H9 (cell line): ENCODE measurements around the gene CCNI2. TPM values are rescaled to one million over a fixed set of nuclear protein-coding genes. Genes with fewer than 3 reads are reported as not detected.

Source experiments
- DNase-seq: peaks from one replicate; pipeline ENCODE4 v3.0.0-alpha.2; 2017
- H2AFZ ChIP-seq: one replicate; pipeline ENCODE4 v1.6.1; 2013; ENCODE audit warnings: mild to moderate bottlenecking, low read length, control low read depth, moderate library complexity
- H2AK5ac ChIP-seq: 2 replicates; pipeline ENCODE4 v1.6.1; 2013; ENCODE audit warnings: low read length, control low read depth, mixed read lengths; ENCODE audit not compliant: insufficient read length
- H2BK120ac ChIP-seq: one replicate; pipeline ENCODE4 v1.6.1; 2013; ENCODE audit warnings: low read depth, mild to moderate bottlenecking, low read length, control low read depth, inconsistent platforms; ENCODE audit not compliant: poor library complexity, severe bottlenecking
- H2BK12ac ChIP-seq: 2 replicates; pipeline ENCODE4 v1.6.1; 2013; ENCODE audit warnings: low read length, control low read depth, mixed read lengths, low read depth; ENCODE audit not compliant: insufficient read length
- H2BK15ac ChIP-seq: 2 replicates; pipeline ENCODE4 v1.6.1; 2013; ENCODE audit warnings: low read depth, low read length, control low read depth
- H2BK20ac ChIP-seq: one replicate; pipeline ENCODE4 v1.6.1; 2013; ENCODE audit warnings: low read depth, mild to moderate bottlenecking, low read length, control low read depth, inconsistent platforms; ENCODE audit not compliant: poor library complexity, severe bottlenecking
- H2BK5ac ChIP-seq: 2 replicates; pipeline ENCODE4 v1.6.1; 2013; ENCODE audit warnings: low read length, control low read depth, mixed read lengths; ENCODE audit not compliant: insufficient read length
- H3K14ac ChIP-seq: 2 replicates; pipeline ENCODE4 v1.6.1; 2013; ENCODE audit warnings: low read length, control low read depth; ENCODE audit not compliant: insufficient read depth
- H3K18ac ChIP-seq: 2 replicates; pipeline ENCODE4 v1.6.1; 2013; ENCODE audit warnings: low read depth, mild to moderate bottlenecking, mixed read lengths, low read length, control low read depth; ENCODE audit not compliant: insufficient read length
- H3K23ac ChIP-seq: 2 replicates; pipeline ENCODE4 v1.6.1; 2013; ENCODE audit warnings: low read length, control low read depth, mixed read lengths, low read depth; ENCODE audit not compliant: insufficient read length
- H3K23me2 ChIP-seq: 2 replicates; pipeline ENCODE4 v1.6.1; 2013; ENCODE audit warnings: low read depth, mild to moderate bottlenecking, mixed read lengths, low read length, control low read depth; ENCODE audit not compliant: insufficient read length, poor library complexity, severe bottlenecking
- H3K27ac ChIP-seq: 2 replicates; pipeline ENCODE4 v1.5.1; 2013; ENCODE audit warnings: low read length, control low read depth, mixed read lengths, low read depth; ENCODE audit not compliant: insufficient read length
- H3K27me3 ChIP-seq: 2 replicates; pipeline ENCODE4 v1.6.1; 2013; ENCODE audit warnings: low read length, control low read depth, inconsistent platforms; ENCODE audit not compliant: insufficient read depth
- H3K4ac ChIP-seq: 2 replicates; pipeline ENCODE4 v1.6.1; 2013; ENCODE audit warnings: low read depth, mild to moderate bottlenecking, control low read depth, inconsistent platforms, low read length, moderate library complexity
- H3K4me1 ChIP-seq: 2 replicates; pipeline ENCODE4 v1.6.1; 2013; ENCODE audit warnings: low read length, control low read depth, inconsistent platforms; ENCODE audit not compliant: insufficient read depth
- H3K4me2 ChIP-seq: 2 replicates; pipeline ENCODE4 v1.6.1; 2013; ENCODE audit warnings: low read length, control low read depth, mixed read lengths; ENCODE audit not compliant: insufficient read length, insufficient read depth
- H3K56ac ChIP-seq: 2 replicates; pipeline ENCODE4 v1.6.1; 2013; ENCODE audit warnings: low read depth, mild to moderate bottlenecking, mixed read lengths, low read length, control low read depth; ENCODE audit not compliant: insufficient read length
- H3K79me1 ChIP-seq: 2 replicates; pipeline ENCODE4 v1.6.1; 2013; ENCODE audit warnings: low read depth, mild to moderate bottlenecking, moderate library complexity, low read length, control low read depth, inconsistent platforms; ENCODE audit not compliant: insufficient read depth, poor library complexity, severe bottlenecking
- H3K79me2 ChIP-seq: 2 replicates; pipeline ENCODE4 v1.6.1; 2013; ENCODE audit warnings: low read length, control low read depth, inconsistent platforms; ENCODE audit not compliant: insufficient read depth
- H3K9ac ChIP-seq: 2 replicates; pipeline ENCODE4 v1.6.1; 2013; ENCODE audit warnings: low read length, control low read depth, mixed read lengths; ENCODE audit not compliant: insufficient read length; ENCODE audit errors: extremely low read depth
- H3K9me3 ChIP-seq: one replicate; pipeline ENCODE4 v1.6.1; 2013; ENCODE audit warnings: low read depth, low read length, inconsistent platforms; ENCODE audit not compliant: control insufficient read depth
- H3T11ph ChIP-seq: one replicate; pipeline ENCODE4 v1.6.1; 2013; ENCODE audit warnings: mild to moderate bottlenecking, low read length, control low read depth, inconsistent platforms
- H4K20me1 ChIP-seq: one replicate; pipeline ENCODE4 v1.6.1; 2013; ENCODE audit not compliant: control insufficient read depth, insufficient read length, insufficient read depth
- H4K5ac ChIP-seq: 2 replicates; pipeline ENCODE4 v1.6.1; 2013; ENCODE audit warnings: low read depth, mild to moderate bottlenecking, mixed read lengths, low read length, control low read depth; ENCODE audit not compliant: insufficient read length
- H4K8ac ChIP-seq: replicated peaks from 2 replicates; pipeline ENCODE4 v1.6.1; 2013; ENCODE audit warnings: low read length, control low read depth, mixed read lengths, low read depth; ENCODE audit not compliant: insufficient read length
- H4K91ac ChIP-seq: 2 replicates; pipeline ENCODE4 v1.6.1; 2013; ENCODE audit warnings: low read depth, mild to moderate bottlenecking, moderate library complexity, mixed read lengths, low read length, control low read depth; ENCODE audit not compliant: insufficient read length
- H3K27ac Mint-ChIP-seq, 3 experiments: 2 replicates in 2 of 3; 3 replicates in 1 of 3; pipeline ENCODE4 v1.8.0; 2020 to 2021; ENCODE audit warnings: mixed read lengths in 3 of 3, mild to moderate bottlenecking in 1 of 3, moderate library complexity in 1 of 3
- H3K27me3 Mint-ChIP-seq: 2 replicates; pipeline ENCODE4 v1.8.0; 2021; ENCODE audit warnings: low read depth, mild to moderate bottlenecking, moderate library complexity, mixed read lengths
- H3K36me3 Mint-ChIP-seq, 3 experiments: 2 replicates in 2 of 3; 3 replicates in 1 of 3; pipeline ENCODE4 v1.8.0; 2020 to 2021; ENCODE audit warnings: low read depth in 3 of 3, mixed read lengths in 3 of 3; ENCODE audit not compliant: insufficient read depth in 1 of 3
- H3K4me1 Mint-ChIP-seq, 2 experiments: 2 replicates each; pipeline ENCODE4 v1.8.0; 2020; ENCODE audit warnings: mixed read lengths in 2 of 2
- H3K4me3 Mint-ChIP-seq, 2 experiments: 2 replicates in 1 of 2; 3 replicates in 1 of 2; pipeline ENCODE4 v1.8.0; 2020 to 2021; ENCODE audit warnings: mild to moderate bottlenecking in 2 of 2, mixed read lengths in 2 of 2, moderate library complexity in 1 of 2
- H3K9me3 Mint-ChIP-seq, 2 experiments: 2 replicates in 1 of 2; 3 replicates in 1 of 2; pipeline ENCODE4 v1.8.0; 2020; ENCODE audit warnings: mild to moderate bottlenecking in 2 of 2, mixed read lengths in 2 of 2, moderate library complexity in 1 of 2
- CTCF ChIP-seq: fragments of 200-600 bp; sonication (generic); conservative IDR thresholded peaks from 3 replicates; pipeline ENCODE4 v1.8.0; 2021; ENCODE audit warnings: antibody characterized with exemption, mild to moderate bottlenecking
- WGBS: extraction: QIAGEN DNeasy Blood & Tissue Kit; methylation state at CpG from one replicate; pipeline ENCODE4 v1.1.7; 2013; ENCODE audit warnings: missing lambda C conversion rate, low lambda C conversion rate, mixed read lengths; ENCODE audit not compliant: insufficient read length; ENCODE audit errors: extremely low coverage; 5-methylcytosine and 5-hydroxymethylcytosine counted together
- total RNA-seq: library from RNA; stranded (reverse); gene quantifications from 2 replicates; pipeline ENCODE4 v1.2.1, GENCODE V29; 2021

The CCNI2 gene
- total RNA-seq, 1 experiment from 2014 or later = 0.57 TPM

- no peak overlapping the region for H3K56ac ChIP-seq
- H3K4ac ChIP-seq = no peak overlapping the region
- H2AFZ ChIP-seq = no peak overlapping the region
- no peak for TF ChIP-seq CTCF
- H3K27ac Mint-ChIP-seq = no peak overlapping the region
- H3K79me1 ChIP-seq = no peaks in the 10 kb centered on the region
- no peak overlapping the region for H3K9ac ChIP-seq
- H3K4me1 Mint-ChIP-seq = peaks cover 20 to 22% of the 10 kb centered on the region in 2 experiments
- no peak overlapping the region for H4K91ac ChIP-seq
- H2BK20ac ChIP-seq = no peak overlapping the region
- H3K18ac ChIP-seq = no peak overlapping the region
- no peaks in the 10 kb centered on the region for H3K9me3 Mint-ChIP-seq
- WGBS = no CpG with 5 or more reads among the region's 3 CpGs
- H2BK5ac ChIP-seq = no peak overlapping the region
- H2BK15ac ChIP-seq = no peak overlapping the region
- no peak overlapping the region for H3K14ac ChIP-seq
- no peak overlapping the region for H3K4me2 ChIP-seq
- H4K20me1 ChIP-seq = no peaks in the 10 kb centered on the region
- H2BK120ac ChIP-seq = no peak overlapping the region
- H4K5ac ChIP-seq = no peak overlapping the region
- no peak overlapping the region for H3K4me3 Mint-ChIP-seq
- H2BK12ac ChIP-seq = no peak overlapping the region
- peaks cover 3% of the 10 kb centered on the region; the same call in 1 of the 2 replicates for H3K4me1 ChIP-seq
- no peak overlapping the region for H2AK5ac ChIP-seq
- H3K79me2 ChIP-seq = no peaks in the 10 kb centered on the region
- no peaks in the 10 kb centered on the region for H3K27me3 ChIP-seq
- DNase-seq = no peak
- no peak overlapping the region for H3K27ac ChIP-seq
- peaks cover 0 to 9% (median 9%) of the 10 kb centered on the region in 3 experiments; a peak in 5 of 7 replicates for H3K36me3 Mint-ChIP-seq
- H3K9me3 ChIP-seq = no peaks in the 10 kb centered on the region
- H3K27me3 Mint-ChIP-seq = peaks cover 13% of the 10 kb centered on the region; the same call in 1 of the 2 replicates
- no peak overlapping the region for H4K8ac ChIP-seq
- H3K23me2 ChIP-seq = no peaks in the 10 kb centered on the region
- H3T11ph ChIP-seq = no peak overlapping the region
- no peak overlapping the region for H3K23ac ChIP-seq
Measured at GRCh38 chr5:132768485-132768868, 21.3 kb downstream of the CCNI2 start.
